Panc1 (cell line): ENCODE results near the gene PPP2R2B. TPM values are rescaled to one million over a fixed set of nuclear protein-coding genes. Genes with fewer than 3 reads are reported as not detected.

ENCODE experiments used
- ATAC-seq: fragments of 200-7000 bp; cut with Tn5 transposase; 2 replicates; pipeline ENCODE4 v1.9.1; 2020; ENCODE audit warnings: mild to moderate bottlenecking, moderate library complexity
- BruUV-seq: library from RNA; stranded (reverse); fragments of 400-500 nt; replicated peaks from 2 replicates; lab custom pipeline; 2021; lab: Mats Ljungman, UMichigan
- CTCF ChIA-PET: fragments of 300-600 bp; sonication (Branson Sonifier 250); formaldehyde crosslinking; loops from one replicate; lab custom pipeline; 2022; ENCODE audit warnings: antibody characterized with exemption; lab: Charles Lee
- POLR2A ChIA-PET: fragments of 300-600 bp; sonication (Branson Sonifier 250); formaldehyde crosslinking; loops from one replicate; lab custom pipeline; 2022; ENCODE audit warnings: antibody characterized with exemption; lab: Charles Lee
- DNase-seq: peaks from one replicate; pipeline ENCODE4 v3.0.0-alpha.2; 2010; ENCODE audit warnings: low read depth, low spot score
- H3K27ac ChIP-seq: 2 replicates; pipeline ENCODE4 v1.5.1; 2011; ENCODE audit warnings: mild to moderate bottlenecking, low read length, inconsistent platforms
- H3K27me3 ChIP-seq: fragments of 200-500 bp; sonication (Bioruptor generic); 2 replicates; pipeline ENCODE4 v1.6.0; 2014; ENCODE audit warnings: low read length, inconsistent platforms; ENCODE audit not compliant: control insufficient read depth, insufficient read depth
- H3K36me3 ChIP-seq: fragments of 200-500 bp; sonication (Bioruptor generic); 2 replicates; pipeline ENCODE4 v1.5.1; 2014; ENCODE audit warnings: inconsistent platforms, mild to moderate bottlenecking, low read length, moderate library complexity; ENCODE audit not compliant: control insufficient read depth, insufficient read depth
- H3K4me1 ChIP-seq: 2 replicates; pipeline ENCODE4 v1.5.1; 2011; ENCODE audit warnings: inconsistent platforms, mild to moderate bottlenecking, low read length, moderate library complexity; ENCODE audit not compliant: control insufficient read depth, insufficient read depth
- H3K4me3 ChIP-seq, 2 experiments: 2 replicates each; pipeline ENCODE4 v1.5.1; 2011 to 2012; ENCODE audit warnings: low read depth in 2 of 2, low read length in 2 of 2, mild to moderate bottlenecking in 2 of 2, inconsistent platforms in 1 of 2, moderate library complexity in 1 of 2
- H3K9me3 ChIP-seq: fragments of 200-500 bp; sonication (Bioruptor generic); 2 replicates; pipeline ENCODE4 v1.5.1; 2014; ENCODE audit warnings: low read depth, mild to moderate bottlenecking, inconsistent platforms, low read length, moderate library complexity; ENCODE audit not compliant: control insufficient read depth, insufficient read depth
- POLR2AphosphoS5 ChIP-seq: IDR thresholded peaks from 2 replicates; pipeline ENCODE4 v1.6.1; 2012; ENCODE audit warnings: mild to moderate bottlenecking, low read depth, low read length, moderate library complexity
- SIN3A ChIP-seq: IDR thresholded peaks from 2 replicates; pipeline ENCODE4 v1.6.1; 2012; ENCODE audit warnings: low read depth, mild to moderate bottlenecking, low read length, moderate library complexity, borderline replicate concordance; ENCODE audit not compliant: insufficient read depth
- TCF7L2 ChIP-seq: IDR thresholded peaks from 2 replicates; pipeline ENCODE4 v1.6.1; 2011; ENCODE audit warnings: mild to moderate bottlenecking, low read depth, low read length, inconsistent platforms
- in situ Hi-C: cut with HindIII; loops from 2 replicates; pipeline ENCODE4 v1.10.0; 2016; ENCODE audit warnings: low sequenced_read_pairs, low pct_unique_long_range_greater_than_20kb
- intact Hi-C: fragments of 100-400 bp; cut with micrococcal nuclease; formaldehyde crosslinking; loops from one replicate; pipeline ENCODE4 v1.10.0; 2022; ENCODE audit not compliant: unreplicated experiment
- total RNA-seq: library from RNA; stranded (reverse); gene quantifications from one replicate; pipeline ENCODE4 v1.2.1, GENCODE V29; 2021; ENCODE audit not compliant: unreplicated experiment
- TF ChIP-seq, protein P1 (sequence below): fragments of 450-650 bp; IDR thresholded peaks from 2 replicates; pipeline ENCODE4 v1.5.1; 2017; ENCODE audit warnings: mild to moderate bottlenecking
- TF ChIP-seq, protein P2 (sequence below), 2 experiments: IDR thresholded peaks; 2 replicates each; pipeline ENCODE4 v1.6.1; 2011 to 2012; ENCODE audit warnings: low read depth in 2 of 2, control low read depth in 1 of 2, low read length in 1 of 2, mild to moderate bottlenecking in 1 of 2, moderate library complexity in 1 of 2; ENCODE audit not compliant: insufficient read depth in 1 of 2

The PPP2R2B gene
- total RNA-seq, 1 experiment from 2014 or later = 8.8 TPM

DNA sequence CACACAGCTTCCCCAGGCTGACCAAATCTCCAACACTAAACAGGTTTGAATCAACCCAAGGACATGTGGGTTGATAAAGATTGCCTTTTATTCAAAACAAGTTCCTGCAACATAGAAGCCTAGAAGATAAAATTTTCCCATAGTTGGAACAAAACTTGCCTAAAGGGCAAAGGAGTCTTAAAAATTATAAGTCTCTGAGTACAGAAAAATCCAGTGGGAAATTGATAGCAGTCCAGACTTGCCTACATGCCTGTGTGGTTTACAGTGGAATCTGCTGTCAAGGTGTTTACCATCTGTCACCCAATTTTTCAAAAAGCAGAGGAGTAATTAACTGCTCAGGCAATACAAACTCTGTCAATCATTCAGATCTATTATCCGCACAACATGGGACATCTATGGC, 168.2 kb downstream of the PPP2R2B start:
- no TSS peak for BruUV-seq
- POLR2A ChIA-PET = no interaction called here

DNA sequence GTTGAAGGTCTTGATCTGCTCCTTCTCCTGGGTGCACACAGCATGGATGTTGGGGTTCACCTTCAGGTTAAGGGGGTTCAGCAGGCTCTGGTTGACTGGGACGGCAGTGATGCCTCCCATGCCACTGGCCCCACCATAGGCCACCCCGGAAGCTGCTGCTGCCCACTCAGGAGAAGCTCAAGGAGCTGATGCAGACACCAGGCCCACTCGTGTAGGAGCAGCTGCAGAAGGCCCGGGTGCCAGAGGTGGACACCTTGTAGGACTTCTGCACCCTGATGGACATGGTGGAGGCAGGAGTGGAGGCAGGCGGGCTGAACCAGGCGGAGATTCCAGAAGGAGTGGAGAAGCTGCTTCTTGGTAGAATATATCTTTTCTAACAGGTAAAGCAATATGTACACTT, 171.2 kb downstream of the PPP2R2B start:
- H3K4me1 ChIP-seq = no peaks in the 10 kb centered on the region
- H3K27me3 ChIP-seq = no peaks in the 10 kb centered on the region
- ChIA-PET POLR2A (no interaction called here), CTCF (no interaction called here)
- in situ Hi-C loops (no loop called here), intact Hi-C loops (no loop called here)
- TF ChIP-seq POLR2AphosphoS5 = no peak
- TF ChIP-seq, protein P1, sequence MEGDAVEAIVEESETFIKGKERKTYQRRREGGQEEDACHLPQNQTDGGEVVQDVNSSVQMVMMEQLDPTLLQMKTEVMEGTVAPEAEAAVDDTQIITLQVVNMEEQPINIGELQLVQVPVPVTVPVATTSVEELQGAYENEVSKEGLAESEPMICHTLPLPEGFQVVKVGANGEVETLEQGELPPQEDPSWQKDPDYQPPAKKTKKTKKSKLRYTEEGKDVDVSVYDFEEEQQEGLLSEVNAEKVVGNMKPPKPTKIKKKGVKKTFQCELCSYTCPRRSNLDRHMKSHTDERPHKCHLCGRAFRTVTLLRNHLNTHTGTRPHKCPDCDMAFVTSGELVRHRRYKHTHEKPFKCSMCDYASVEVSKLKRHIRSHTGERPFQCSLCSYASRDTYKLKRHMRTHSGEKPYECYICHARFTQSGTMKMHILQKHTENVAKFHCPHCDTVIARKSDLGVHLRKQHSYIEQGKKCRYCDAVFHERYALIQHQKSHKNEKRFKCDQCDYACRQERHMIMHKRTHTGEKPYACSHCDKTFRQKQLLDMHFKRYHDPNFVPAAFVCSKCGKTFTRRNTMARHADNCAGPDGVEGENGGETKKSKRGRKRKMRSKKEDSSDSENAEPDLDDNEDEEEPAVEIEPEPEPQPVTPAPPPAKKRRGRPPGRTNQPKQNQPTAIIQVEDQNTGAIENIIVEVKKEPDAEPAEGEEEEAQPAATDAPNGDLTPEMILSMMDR = no peak
- H3K9me3 ChIP-seq = no peaks in the 10 kb centered on the region
- no peak overlapping the region for H3K27ac ChIP-seq
- ATAC-seq (no peak), DNase-seq (no peak)
- BruUV-seq = no TSS peak
- H3K36me3 ChIP-seq = no peaks in the 10 kb centered on the region
- no peak overlapping the region for H3K4me3 ChIP-seq

More for the DNA sequence above, 168.2 kb downstream of the PPP2R2B start:
- no peak overlapping the region for H3K4me3 ChIP-seq
- CTCF ChIA-PET = no interaction called here
- in situ Hi-C loops (no loop called here), intact Hi-C loops (no loop called here)
- no peaks in the 10 kb centered on the region for H3K36me3 ChIP-seq
- ATAC-seq = no peak
- no peaks in the 10 kb centered on the region for H3K27me3 ChIP-seq
- no peaks in the 10 kb centered on the region for H3K9me3 ChIP-seq
- no peak for DNase-seq
- H3K27ac ChIP-seq = no peak overlapping the region
- H3K4me1 ChIP-seq = no peaks in the 10 kb centered on the region
- TF ChIP-seq, protein P1 = no peak
- TF ChIP-seq, protein P2, sequence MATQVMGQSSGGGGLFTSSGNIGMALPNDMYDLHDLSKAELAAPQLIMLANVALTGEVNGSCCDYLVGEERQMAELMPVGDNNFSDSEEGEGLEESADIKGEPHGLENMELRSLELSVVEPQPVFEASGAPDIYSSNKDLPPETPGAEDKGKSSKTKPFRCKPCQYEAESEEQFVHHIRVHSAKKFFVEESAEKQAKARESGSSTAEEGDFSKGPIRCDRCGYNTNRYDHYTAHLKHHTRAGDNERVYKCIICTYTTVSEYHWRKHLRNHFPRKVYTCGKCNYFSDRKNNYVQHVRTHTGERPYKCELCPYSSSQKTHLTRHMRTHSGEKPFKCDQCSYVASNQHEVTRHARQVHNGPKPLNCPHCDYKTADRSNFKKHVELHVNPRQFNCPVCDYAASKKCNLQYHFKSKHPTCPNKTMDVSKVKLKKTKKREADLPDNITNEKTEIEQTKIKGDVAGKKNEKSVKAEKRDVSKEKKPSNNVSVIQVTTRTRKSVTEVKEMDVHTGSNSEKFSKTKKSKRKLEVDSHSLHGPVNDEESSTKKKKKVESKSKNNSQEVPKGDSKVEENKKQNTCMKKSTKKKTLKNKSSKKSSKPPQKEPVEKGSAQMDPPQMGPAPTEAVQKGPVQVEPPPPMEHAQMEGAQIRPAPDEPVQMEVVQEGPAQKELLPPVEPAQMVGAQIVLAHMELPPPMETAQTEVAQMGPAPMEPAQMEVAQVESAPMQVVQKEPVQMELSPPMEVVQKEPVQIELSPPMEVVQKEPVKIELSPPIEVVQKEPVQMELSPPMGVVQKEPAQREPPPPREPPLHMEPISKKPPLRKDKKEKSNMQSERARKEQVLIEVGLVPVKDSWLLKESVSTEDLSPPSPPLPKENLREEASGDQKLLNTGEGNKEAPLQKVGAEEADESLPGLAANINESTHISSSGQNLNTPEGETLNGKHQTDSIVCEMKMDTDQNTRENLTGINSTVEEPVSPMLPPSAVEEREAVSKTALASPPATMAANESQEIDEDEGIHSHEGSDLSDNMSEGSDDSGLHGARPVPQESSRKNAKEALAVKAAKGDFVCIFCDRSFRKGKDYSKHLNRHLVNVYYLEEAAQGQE (IDR thresholded peaks at IDR 0.05; ENCODE audit: insufficient read depth in 1 of 2, low read depth in 2 of 2, low read length in 1 of 2) = no peak
- TF ChIP-seq POLR2AphosphoS5 (no peak), SIN3A (no peak), TCF7L2 (no peak)
